Loucy (cell line): ENCODE data around the gene C6orf163.

Experiments
- CTCF ChIP-seq: fragments of 200-600 bp; sonication (generic); conservative IDR thresholded peaks from 2 replicates; pipeline ENCODE4 v1.5.1; 2014; ENCODE audit warnings: mild to moderate bottlenecking, antibody characterized with exemption, low read length
- EZH2phosphoT487 ChIP-seq: fragments of 200-600 bp; IDR thresholded peaks from 2 replicates; pipeline ENCODE4 v1.6.1; 2018; ENCODE audit warnings: antibody characterized with exemption, mild to moderate bottlenecking, moderate library complexity, borderline replicate concordance

GRCh38 chr6:87336367-87336766 lies 8.2 kb upstream of the C6orf163 start:
- no peak for TF ChIP-seq CTCF
- no peak for TF ChIP-seq EZH2phosphoT487
